Jurkat, Clone E6-1 (cell line): ENCODE results near the gene NCKAP1.
"Not testable (repeated sequence)": the region's sequence is repeated elsewhere in the genome, so short reads cannot be mapped to it uniquely, and the experiment has no call there.

Experiments used
- DNase-seq: peaks from one replicate; pipeline ENCODE4 v3.0.0-alpha.2; 2011; ENCODE audit warnings: low read depth, low spot score
- H3K4me3 ChIP-seq: 2 replicates; pipeline ENCODE4 v1.5.1; 2011; ENCODE audit warnings: mild to moderate bottlenecking, low read length, control low read depth, moderate library complexity

Gene NCKAP1

DNA sequence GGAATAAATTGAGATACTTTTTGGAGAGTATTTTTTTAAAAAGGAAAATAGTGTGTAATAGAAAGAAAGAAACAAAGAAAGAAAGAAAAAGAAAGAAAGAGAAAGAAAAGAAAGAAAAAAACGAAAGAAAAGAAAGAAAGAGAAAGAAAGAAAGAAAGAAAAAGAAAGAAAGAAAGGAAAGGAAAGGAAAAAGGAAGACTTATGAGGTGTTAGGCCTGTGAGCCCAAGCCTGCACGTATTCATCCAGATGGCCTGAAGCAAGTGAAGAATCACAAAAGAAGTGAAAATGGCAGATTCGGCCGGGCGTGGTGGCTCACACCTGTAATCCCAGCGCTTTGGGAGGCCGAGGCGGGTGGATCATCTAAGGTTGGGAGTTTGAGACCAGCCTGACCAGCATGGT lies 5.3 kb upstream of the NCKAP1 start:
- DNase-seq, H3K4me3 ChIP-seq: not testable (repeated sequence)

DNA sequence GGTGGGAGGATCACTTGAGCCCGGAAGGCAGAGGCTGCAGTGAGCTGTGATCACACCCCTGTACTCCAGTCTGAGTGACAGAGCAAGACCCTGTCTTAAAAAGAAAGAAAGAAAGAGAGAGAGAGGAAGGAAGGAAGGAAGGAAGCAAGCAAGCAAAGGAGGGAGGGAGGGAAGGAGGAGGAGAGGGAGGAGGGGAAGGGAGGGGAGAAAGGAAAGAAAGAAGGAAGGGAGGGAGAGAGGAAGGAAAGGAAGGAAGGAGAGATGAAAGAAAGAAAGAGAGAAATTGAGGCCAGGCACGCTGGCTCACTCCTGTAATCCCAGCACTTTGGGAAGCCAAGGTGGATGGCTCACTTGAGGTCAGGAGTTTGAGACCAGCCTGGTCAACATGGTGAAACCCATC lies 2.3 kb upstream of the NCKAP1 start:
- DNase-seq: no peak
- H3K4me3 ChIP-seq: no peak overlapping the region

DNA sequence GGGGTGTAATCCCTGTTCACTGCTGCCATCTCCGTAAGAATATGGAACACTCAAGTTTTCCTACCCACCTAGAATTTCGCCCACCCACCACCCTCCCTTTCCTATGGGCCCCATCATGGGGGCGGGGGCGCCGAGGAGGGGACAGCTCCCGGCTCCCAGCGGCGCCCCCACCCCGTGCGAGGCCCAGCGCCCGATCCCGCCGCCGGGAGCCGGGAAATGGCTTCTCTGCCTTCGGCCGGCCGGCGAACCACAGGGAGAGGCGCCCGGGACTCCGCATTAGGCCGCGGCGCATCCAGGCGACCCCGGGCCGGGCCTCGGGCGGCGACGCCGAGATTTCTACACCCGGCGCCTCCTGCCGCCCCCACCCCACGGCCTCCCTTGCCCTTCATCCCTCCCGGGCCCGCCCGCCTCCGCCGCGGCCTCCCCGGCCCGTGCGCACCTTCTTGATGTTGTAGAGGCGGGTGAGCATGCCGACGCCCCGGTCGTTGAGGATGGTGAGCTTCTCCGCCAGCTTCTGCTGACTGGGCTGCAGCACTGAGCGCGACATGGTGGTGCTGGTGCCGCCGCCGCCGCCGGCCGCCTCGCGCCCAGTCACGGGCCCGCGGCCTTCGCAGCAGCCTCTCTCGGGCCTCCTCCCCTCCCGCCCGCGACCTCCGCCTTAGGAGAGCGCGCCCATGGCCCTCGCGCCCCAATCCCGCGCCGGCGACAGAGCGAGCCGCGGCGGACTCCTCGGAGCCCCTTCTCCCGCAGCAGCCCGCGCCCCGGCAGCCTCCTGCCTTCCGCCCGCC lies 510 bp downstream of the NCKAP1 start:
- H3K4me3 ChIP-seq: peak overlapping the region; percentile 50
- DNase-seq: peak; percentile 7

DNA sequence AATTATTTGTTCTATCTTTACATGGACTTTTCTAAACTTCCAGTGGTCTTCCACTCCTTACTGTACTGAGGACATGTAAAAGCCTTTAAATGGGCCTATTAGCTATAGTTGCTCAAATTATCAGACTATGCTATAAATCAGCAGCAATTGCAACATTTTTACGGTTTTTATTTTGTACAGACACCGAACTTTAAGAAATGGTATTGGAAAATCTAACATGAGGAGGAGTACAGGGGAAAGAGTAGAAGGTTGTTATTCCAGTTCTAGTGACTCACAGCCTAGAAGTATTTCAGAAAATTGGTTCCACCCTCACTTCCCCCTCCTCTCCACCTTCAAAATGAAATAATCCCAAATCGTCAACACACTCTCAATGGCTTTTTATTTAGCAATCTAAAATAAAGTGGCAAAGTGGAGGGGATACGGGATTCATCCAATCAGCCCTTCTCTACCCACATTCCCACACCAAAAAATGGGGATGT lies 1.1 kb downstream of the NCKAP1 start:
- H3K4me3 ChIP-seq: peak overlapping the region; percentile 50
- DNase-seq: no peak

DNA sequence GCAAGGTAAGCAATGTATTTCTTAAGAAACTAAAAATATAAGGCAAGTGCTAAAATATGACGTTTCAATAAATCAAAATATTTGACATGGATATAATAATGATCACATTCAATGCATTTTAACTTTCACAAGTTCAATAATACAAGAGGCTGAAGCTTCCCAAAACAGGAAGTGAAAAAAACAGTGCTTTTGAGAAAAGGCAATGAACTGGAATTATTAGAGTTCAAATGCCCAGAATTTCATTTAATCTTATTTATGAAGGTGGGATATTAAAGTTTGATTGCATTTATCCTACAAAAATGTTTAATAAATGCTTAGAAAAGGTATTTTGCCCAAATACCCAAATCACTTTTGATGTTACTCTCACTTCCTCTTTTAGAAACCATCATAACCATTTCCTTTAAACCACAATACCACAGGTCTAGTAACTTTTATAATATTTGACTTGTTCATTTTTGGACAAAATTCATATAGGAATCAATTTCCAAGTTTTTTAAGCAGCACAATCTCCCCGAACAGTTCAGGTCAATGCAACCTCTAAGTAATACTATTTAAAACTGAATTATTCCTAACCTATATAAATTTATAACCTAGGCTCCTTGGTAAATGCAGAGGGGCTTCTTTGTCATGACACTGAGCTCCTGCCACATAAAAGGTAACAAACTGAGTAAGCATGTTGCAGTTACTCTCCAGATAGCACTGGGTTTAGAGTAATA lies 2.1 kb downstream of the NCKAP1 start:
- peak; percentile 42 for DNase-seq
- no peak overlapping the region for H3K4me3 ChIP-seq

DNA sequence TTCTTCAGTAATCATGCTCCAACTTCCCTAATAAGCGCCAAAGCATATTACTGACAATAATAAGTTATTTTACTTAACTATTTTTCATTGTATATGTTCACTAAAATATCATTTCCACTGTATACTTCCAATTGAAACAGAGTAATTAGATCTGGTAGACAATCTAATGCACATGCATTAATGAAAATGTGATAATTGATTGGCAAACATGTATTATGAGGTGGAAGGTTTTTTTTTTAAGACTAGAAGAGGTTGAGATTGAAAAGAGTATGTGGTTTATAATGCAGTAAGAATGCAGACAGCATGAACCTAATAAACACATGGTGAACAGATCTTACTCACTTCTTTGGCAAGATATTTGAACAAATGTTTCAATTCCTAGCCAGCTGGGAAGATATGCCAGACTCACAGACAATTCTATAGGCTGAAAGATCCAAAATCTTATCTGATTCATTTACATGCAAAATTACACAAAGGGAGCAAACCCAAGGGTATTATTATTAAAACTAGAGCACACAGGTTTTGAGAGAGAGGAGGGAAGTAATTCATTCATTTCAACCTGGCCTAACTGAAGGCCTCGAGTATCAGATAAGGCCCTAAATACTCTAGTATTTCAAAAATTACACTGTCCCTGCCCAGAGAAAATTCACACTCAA lies 2.8 kb downstream of the NCKAP1 start:
- no peak for DNase-seq
- no peak overlapping the region for H3K4me3 ChIP-seq

DNA sequence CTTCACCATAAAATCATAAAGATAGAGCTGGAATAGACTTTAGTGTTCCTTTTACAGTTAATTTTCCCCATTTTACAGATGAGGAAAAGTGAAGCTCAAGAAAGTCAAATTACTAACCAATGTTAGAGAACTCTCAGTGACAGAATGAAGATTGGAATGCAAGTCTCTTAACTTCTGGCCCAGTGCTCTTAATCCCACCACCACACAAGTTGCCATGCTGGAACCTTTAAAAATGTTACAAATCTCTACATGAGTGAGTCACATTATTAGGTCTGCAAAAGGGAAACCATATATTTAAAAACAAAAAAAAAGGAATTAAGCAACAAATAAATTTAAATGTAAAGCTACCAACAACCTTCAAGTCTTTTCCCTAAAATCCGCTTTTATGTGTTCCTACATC lies 3.5 kb downstream of the NCKAP1 start:
- DNase-seq: no peak
- no peak overlapping the region for H3K4me3 ChIP-seq

DNA sequence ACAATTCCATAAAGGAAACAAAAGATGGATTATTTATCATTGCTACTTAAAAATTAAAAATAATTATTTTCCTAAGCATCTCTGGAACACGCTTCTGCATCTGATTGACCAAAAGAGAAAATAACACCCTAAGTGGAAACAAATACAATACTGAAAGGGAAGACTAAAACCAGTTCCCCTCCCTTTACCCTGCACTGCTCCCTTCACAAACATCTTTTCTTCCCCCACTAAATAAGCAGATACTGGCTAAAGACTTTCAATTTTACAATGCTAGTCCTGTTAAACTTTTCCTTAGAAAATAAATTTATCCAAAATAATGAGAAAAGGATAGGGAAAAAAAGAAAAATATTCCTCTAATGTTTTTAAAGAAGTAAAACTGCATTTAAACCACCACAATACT lies 4.3 kb downstream of the NCKAP1 start:
- no peak overlapping the region for H3K4me3 ChIP-seq
- no peak for DNase-seq

DNA sequence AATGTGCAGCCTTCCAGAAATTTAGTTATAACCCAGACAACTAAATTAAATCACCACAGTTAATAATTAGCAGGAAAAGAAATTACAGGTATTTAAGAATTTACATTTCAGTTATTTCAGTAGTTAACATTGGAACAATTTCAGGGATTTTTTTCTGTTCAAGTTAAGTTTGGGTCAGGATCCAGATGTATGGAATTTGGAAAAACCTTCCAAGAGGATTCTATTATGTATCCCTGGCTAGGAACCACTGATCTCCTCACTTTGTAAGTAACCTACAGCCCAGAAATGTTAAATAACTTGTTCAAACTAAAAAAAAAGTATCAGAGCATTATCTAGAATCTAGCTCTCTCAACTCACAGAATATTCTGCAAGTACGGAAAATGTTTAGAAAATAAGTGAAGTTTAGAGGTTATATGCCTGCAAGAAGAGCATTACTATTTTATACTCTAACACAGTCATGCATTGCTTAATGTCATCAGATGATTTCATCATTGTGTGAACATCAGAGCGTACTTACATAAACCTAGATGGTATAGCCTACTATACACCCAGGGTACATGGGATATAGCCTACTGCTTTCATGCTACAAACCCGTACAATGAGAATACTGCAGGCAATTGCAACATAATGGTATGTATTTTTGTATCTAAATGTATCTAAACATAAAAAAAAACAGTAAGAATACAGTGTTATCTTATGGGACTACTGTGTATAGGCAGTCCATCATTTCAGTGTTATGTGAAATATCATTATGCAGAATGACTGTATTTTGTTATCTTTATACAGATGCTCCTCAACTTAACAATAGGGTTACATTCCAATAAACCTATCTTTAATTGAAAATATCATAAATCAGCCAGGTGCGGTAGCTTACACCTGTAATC lies 6.1 kb downstream of the NCKAP1 start:
- no peak for DNase-seq
- H3K4me3 ChIP-seq: no peak overlapping the region

DNA sequence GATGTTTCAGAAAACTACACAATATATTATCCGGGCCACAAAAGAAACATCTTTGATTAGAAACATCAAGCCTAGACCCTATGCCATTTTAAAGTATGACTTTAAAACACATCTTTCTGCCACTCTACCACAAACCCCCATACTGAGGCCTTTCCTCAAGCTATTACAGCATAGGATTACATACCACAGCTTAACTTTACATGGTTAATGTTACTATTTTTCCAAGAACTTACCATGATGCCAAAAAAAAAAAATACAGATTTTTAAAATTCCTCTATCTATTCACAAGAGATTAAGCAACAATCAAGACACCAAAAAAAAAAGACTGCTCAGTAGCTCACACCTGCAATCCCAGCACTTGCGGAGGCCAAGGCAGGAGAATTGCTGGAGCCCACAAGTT lies 9.0 kb downstream of the NCKAP1 start:
- DNase-seq: no peak

DNA sequence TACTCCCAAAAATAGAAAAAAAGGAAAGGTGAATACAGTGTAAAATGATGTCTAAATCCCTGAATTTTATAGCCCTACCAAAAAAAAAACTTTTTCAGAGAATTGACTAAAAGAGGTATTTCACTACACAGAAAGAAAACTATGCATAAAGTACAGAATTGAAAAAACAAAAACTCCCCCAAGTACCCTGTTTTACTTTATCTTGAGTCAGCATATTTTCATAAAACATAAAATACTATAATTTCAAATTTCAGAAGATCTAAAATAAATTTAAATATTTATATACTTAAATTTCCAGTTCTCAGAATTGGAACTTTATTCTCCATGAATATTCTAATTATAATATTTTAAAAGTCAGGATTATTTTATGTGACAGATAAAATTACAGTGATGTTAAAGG lies 10.1 kb downstream of the NCKAP1 start:
- no peak overlapping the region for H3K4me3 ChIP-seq
- DNase-seq: no peak

More for the DNA sequence above, 9.0 kb downstream of the NCKAP1 start:
- no peak overlapping the region for H3K4me3 ChIP-seq

DNA sequence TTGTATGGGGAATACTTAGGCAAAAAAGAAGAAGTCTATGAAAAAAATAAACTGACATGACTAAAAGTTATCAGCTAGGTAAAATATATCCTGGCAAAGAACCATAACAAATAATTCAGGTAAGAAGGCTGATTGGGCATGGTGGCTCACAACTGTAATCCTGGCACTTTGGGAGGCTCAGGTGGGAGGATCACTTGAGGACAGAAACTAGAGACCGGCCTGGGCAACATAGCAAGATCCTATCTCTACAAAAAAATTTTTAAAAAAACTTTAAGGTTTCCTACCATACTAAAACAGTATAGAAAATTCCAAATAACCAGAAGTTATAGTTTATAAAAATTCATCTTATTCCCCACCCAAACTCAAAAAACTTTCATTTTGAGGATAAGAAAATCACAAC lies 10.8 kb downstream of the NCKAP1 start:
- no peak for DNase-seq
- H3K4me3 ChIP-seq: no peak overlapping the region

DNA sequence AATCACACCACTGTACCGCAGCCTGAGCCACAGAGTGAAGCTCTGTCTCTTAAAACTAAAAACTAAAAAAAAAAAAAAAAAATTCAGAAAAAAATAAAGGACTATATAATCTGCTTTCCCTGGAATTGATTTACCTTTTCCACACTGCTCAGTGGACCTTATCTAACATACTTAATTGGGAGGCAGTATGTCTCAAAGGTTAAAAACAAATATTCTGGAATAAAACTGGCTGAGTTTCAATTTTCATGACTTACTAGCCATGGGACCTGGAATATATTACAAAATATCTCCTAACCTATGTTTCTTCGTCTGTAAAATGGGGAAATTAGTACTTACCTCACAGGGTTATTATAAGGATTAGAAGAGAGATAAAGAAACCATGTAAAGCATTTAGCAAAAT lies 11.8 kb downstream of the NCKAP1 start:
- no peak for DNase-seq
- no peak overlapping the region for H3K4me3 ChIP-seq

DNA sequence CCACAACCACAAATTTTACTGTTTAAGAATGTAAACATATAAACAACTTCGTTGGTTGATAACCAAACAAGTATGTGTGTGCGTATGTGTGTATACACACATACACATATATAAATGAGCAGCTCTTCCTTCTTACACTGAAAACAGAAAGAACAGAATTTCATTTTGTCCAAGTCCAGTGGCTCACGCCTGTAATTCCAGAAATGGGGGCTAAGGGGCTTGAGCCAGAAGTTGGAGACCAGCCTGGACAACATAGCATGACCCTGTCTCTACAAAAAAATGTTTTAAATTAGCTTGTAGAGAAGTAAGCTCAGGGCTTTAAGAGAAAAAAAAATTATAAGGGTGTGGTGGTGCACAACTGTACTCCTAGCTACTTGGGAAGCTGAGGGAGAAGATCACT lies 12.3 kb downstream of the NCKAP1 start:
- DNase-seq: no peak
- no peak overlapping the region for H3K4me3 ChIP-seq

DNA sequence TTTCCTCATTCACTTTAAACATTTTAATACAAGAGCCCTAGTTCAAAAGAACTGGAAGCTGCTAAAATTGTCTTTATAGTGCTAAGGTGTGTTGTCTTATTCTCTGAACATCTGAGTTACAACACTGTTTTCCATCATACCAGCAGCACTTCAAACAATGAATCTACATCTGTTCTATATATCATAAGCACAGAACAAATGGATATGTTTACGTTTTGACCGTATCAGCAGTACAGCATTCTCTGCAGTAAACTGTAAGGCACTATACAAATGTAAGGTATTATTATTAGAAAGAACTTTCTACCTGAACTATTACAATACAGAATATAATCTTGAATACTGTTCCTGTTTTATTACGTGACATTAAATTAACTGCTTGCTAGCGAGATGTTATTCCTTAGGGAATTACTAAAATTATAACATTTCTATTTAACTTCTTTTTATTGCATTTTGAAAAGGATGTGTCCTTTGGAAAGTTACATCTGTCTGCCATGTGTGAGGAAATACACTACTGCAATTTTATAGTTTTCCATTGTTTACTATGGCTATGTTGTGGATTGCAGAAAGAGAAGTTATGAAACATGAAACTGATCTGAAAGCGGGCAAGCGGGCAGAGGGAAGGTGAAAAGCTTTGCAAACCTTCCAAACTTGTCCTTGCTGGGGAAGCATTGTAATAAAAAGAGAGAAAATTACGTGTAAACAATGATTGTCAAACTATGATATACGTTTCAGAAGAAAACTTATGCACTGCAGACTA lies 13.7 kb downstream of the NCKAP1 start:
- no peak overlapping the region for H3K4me3 ChIP-seq
- no peak for DNase-seq

DNA sequence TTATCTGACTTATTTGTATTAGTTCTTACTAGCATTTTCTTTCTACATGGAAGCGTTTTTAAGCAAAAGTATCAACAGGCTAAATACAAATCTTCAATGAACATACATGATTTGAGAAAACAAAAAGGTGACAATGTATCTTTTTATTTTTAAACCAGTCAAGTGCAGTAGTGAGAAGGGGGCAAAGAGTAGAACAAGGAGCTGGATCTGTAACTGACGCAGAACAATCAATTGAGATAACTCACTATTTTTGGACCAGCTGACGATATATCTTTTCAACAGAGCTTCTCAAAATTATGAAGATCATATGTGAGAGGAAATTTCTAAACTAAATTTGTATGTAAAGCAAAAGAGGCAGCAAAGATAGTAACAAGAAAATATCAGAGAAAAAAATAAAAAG lies 15.5 kb downstream of the NCKAP1 start:
- H3K4me3 ChIP-seq: no peak overlapping the region

DNA sequence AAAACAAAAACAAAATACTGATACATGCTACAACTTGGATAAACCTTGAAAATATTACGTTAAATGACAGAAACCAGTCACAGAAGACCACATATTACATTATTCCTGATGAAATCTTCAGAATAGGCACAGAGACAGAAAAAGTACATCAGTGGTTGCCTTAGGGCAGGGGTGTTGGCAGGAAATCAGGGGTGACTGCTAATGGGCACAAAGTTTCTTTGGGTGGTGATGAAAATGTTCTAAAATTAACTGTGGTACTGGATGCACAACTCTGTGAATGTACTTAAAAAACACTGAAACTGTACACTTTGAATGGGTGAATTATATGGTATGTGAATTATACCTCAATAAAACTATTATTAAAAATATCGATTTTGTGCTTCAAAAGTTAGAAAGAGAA lies 16.6 kb downstream of the NCKAP1 start:
- H3K4me3 ChIP-seq: no peak overlapping the region
- DNase-seq: no peak

More for the DNA sequence above, 15.5 kb downstream of the NCKAP1 start:
- DNase-seq: no peak

DNA sequence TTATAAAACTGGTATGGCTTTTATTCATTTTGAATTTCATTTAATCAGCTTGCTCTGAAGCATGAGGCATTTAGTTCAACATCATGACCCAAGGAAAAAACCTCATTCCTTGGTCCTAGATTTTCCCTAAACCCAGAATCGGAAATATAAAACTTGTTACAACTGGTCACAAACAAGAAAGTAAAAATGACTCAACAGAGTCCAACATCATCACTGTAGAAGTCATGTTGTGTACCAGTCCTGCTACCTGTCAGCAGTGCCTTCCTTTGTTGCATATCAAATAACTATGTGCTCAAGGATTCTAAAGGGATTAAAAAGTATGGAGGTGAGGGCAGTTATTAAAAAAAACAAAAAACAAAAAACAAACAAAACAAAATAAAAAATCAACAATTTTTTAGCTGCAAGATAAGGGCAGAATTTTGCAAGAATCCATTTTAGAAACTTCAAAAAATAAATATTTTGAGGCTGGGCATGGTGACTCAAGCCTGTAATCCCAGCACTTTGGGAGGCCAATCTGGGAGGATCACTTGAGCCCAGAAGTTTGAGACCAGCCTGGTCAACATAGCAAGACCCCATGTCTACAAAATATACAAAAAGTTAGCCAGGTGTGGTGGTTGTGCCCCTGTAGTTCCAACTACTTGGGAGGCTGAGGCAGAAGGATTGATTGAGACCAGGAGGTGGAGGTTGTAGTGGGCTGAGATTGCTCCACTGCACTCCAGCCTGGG lies 18.4 kb downstream of the NCKAP1 start:
- H3K4me3 ChIP-seq: no peak overlapping the region
- DNase-seq: no peak
